Esophagus (tissue), 2 donors: ENCODE measurements around the gene KLHL17. TPM values are rescaled to one million over a fixed set of nuclear protein-coding genes. Genes with fewer than 3 reads are reported as not detected.
A peak's percentile ranks its signal among the peaks of the same experiment; 100 is the strongest.

Source experiments
- H3K27ac ChIP-seq, 2 donors: one replicate each; pipeline ENCODE4 v1.5.1; 2013; ENCODE audit warnings: low read depth in 2 of 2, mild to moderate bottlenecking in 2 of 2, inconsistent platforms in 1 of 2, low read length in 1 of 2, moderate library complexity in 1 of 2
- H3K27me3 ChIP-seq, 2 donors: one replicate each; pipeline ENCODE4 v1.6.1; 2013; ENCODE audit warnings: low read length in 2 of 2, control low read depth in 1 of 2, mild to moderate bottlenecking in 1 of 2; ENCODE audit not compliant: insufficient read depth in 2 of 2, control insufficient read depth in 1 of 2
- H3K36me3 ChIP-seq, 2 donors: one replicate each; pipeline ENCODE4 v1.6.1; 2013; ENCODE audit warnings: low read length in 1 of 2; ENCODE audit not compliant: control insufficient read depth in 2 of 2, insufficient read depth in 2 of 2
- H3K4me1 ChIP-seq, 2 donors: one replicate each; pipeline ENCODE4 v1.6.1; 2013; ENCODE audit warnings: low read length in 1 of 2; ENCODE audit not compliant: control insufficient read depth in 2 of 2, insufficient read depth in 2 of 2
- H3K4me3 ChIP-seq, 2 donors: one replicate each; pipeline ENCODE4 v1.5.1; 2013; ENCODE audit warnings: low read length in 2 of 2, mild to moderate bottlenecking in 2 of 2, low read depth in 1 of 2, moderate library complexity in 1 of 2
- H3K9me3 ChIP-seq, 2 donors: one replicate each; pipeline ENCODE4 v1.6.1; 2013; ENCODE audit warnings: mild to moderate bottlenecking in 2 of 2, low read depth in 1 of 2, low read length in 1 of 2, moderate library complexity in 1 of 2; ENCODE audit not compliant: control insufficient read depth in 2 of 2, insufficient read depth in 1 of 2
- WGBS, 2 donors: extraction: QIAGEN DNeasy Blood & Tissue Kit; methylation state at CpG; one replicate each; pipeline ENCODE4 v1.1.7; 2013; 5-methylcytosine and 5-hydroxymethylcytosine counted together
- polyA plus RNA-seq, 2 donors: library from polyadenylated mRNA; stranded (reverse); fragments of 200-250 nt; gene quantifications; one replicate each; pipeline ENCODE4 v1.2.3, GENCODE V29; 2013
- donor health status: healthy with polysubstance abuse.
- donor health status: Bipolar disorder and iron deficiency.

KLHL17 gene
- 10 to 100 TPM; 11.9 to 21.8 TPM for polyA plus RNA-seq

- 1% methylated on average over 77 to 109 of the region's 109 CpGs for WGBS, 2 donors
- H3K4me1 ChIP-seq: peaks cover 0 to 11% of the 10 kb centered on the region in 2 donors
Measured at GRCh38 chr1:960363-961131, at the start of gene KLHL17. KLHL17 (plus strand) TSS chr1:960584; CDS start chr1:960694, 110 bp downstream.

GRCh38 chr1:910881-911721 is 49.3 kb upstream of the KLHL17 start:
- H3K4me3 ChIP-seq: no peak overlapping the region
- H3K36me3 ChIP-seq: no peaks in the 10 kb centered on the region
- H3K4me1 ChIP-seq: peaks cover 4 to 10% of the 10 kb centered on the region in 2 donors
- no peaks in the 10 kb centered on the region for H3K27me3 ChIP-seq
- H3K27ac ChIP-seq: peak overlapping the region in 1 of 2 donors; percentile 19
- WGBS, 2 donors: 36 to 39% methylated on average over 23 to 25 of the region's 25 CpGs
- H3K9me3 ChIP-seq: no peaks in the 10 kb centered on the region

More at GRCh38 chr1:960363-961131, at the start of gene KLHL17:
- no peaks in the 10 kb centered on the region for H3K27me3 ChIP-seq
- H3K9me3 ChIP-seq: no peaks in the 10 kb centered on the region
- peak within 1 kb of the TSS in 1 of 2 donors; percentile 14 for H3K27ac ChIP-seq
- peak within 1 kb of the TSS; percentile 91 to 92 for H3K4me3 ChIP-seq
- H3K36me3 ChIP-seq: peaks cover 0 to 29% of the 10 kb centered on the region in 2 donors

DNA sequence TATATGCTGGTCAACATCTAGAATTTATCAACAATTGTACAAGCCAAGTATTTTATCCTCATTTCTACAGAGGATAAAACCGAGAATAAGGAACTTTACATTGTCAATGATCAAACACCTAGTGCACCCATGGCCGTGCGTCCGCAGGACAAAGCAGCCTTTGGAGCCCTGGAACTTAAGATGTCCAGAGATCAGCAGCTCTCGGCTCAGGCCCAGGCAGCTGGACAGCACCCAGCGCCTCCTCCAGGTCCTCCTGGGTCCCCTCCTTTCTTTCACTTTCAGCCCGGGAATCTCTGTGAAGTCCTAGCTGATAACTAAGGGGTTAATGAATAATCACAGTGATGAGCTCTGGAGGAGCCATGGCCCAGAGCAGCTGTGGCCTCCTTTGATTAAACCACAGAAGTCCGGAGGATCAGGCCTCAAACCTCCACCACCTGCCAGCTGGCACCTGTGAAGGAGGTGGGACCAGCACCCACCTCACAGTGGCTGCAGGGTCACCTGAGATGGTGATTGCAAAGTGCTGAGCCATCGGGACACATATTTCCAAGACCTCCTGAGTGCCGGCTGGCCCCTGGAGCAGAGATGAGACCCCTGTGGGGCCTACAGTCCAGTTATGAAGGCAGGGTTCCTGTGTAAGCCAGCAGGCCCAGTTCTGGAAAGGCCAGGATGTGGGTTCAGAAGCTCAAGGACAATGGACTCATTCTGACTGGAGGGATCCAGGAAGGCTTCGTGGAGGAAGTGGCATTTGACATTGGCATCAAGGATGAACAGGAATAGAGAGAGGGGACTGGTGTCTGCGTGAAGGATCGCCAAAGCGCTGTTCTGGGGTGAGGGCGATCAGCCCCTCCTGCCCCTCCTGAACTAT is 48.3 kb upstream of the KLHL17 start:
- H3K9me3 ChIP-seq: no peaks in the 10 kb centered on the region

GRCh38 chr1:912740-913301 is 47.6 kb upstream of the KLHL17 start:
- H3K27me3 ChIP-seq: peaks cover 0 to 11% of the 10 kb centered on the region in 2 donors
- no peak overlapping the region for H3K4me3 ChIP-seq
- H3K4me1 ChIP-seq: peaks cover 2 to 10% of the 10 kb centered on the region in 2 donors
- H3K9me3 ChIP-seq: no peaks in the 10 kb centered on the region
- H3K27ac ChIP-seq: no peak overlapping the region
- no peaks in the 10 kb centered on the region for H3K36me3 ChIP-seq
- WGBS, 2 donors: 42 to 50% methylated on average over 24 of the region's 24 CpGs

More for the DNA sequence above, 48.3 kb upstream of the KLHL17 start:
- WGBS, 2 donors: 66 to 67% methylated on average over 15 of the region's 15 CpGs
- Histone ChIP-seq H3K27me3 (peaks cover 0 to 6% of the 10 kb centered on the region in 2 donors), H3K4me1 (peaks cover 2 to 10% of the 10 kb centered on the region in 2 donors), H3K4me3 (no peak overlapping the region), H3K27ac (no peak overlapping the region), H3K36me3 (no peaks in the 10 kb centered on the region)

- no peak overlapping the region for H3K4me3 ChIP-seq
- H3K27ac ChIP-seq: no peak overlapping the region
- H3K4me1 ChIP-seq: peaks cover 2 to 10% of the 10 kb centered on the region in 2 donors
- H3K9me3 ChIP-seq: no peaks in the 10 kb centered on the region
- peaks cover 0 to 11% of the 10 kb centered on the region in 2 donors for H3K27me3 ChIP-seq
- 70 to 74% methylated on average over 16 of the region's 16 CpGs for WGBS, 2 donors
- H3K36me3 ChIP-seq: no peaks in the 10 kb centered on the region
Measured at GRCh38 chr1:913491-914130, 46.8 kb upstream of the KLHL17 start.

- Histone ChIP-seq H3K27me3 (peaks cover 0 to 15% of the 10 kb centered on the region in 2 donors), H3K4me1 (peaks cover 2 to 11% of the 10 kb centered on the region in 2 donors), H3K36me3 (no peaks in the 10 kb centered on the region), H3K9me3 (no peaks in the 10 kb centered on the region), H3K4me3 (no peak overlapping the region), H3K27ac (no peak overlapping the region)
- WGBS, 2 donors: 71 to 72% methylated on average over 21 of the region's 21 CpGs
Measured at GRCh38 chr1:914131-914890, 46.1 kb upstream of the KLHL17 start.

DNA sequence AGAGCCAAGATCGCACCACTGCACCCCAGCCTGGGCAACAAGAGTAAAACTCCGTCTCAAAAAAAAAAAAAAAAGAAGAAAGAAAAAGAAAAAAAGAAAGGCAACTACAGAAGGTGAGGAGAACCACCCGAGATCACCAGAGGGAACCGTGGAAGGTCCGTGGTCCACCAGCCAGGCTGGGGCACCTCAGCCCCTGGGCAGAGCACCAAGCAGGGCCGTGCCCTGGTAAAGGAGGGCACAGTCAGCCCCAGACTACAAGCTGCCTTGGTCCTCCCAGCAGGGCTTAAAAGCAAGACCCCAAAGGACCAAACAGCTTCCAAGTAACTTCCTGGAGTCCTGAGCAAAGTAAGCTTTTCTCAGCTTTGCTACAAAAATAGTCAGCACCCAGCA is 45.5 kb upstream of the KLHL17 start:
- Histone ChIP-seq H3K36me3 (no peaks in the 10 kb centered on the region), H3K4me3 (no peak overlapping the region), H3K4me1 (peaks cover 2 to 14% of the 10 kb centered on the region in 2 donors), H3K27ac (no peak overlapping the region), H3K9me3 (no peaks in the 10 kb centered on the region), H3K27me3 (peaks cover 0 to 20% of the 10 kb centered on the region in 2 donors)
- 70 to 78% methylated on average over 6 of the region's 6 CpGs for WGBS, 2 donors
